ENCODE data around the gene ANTKMT.

DNA sequence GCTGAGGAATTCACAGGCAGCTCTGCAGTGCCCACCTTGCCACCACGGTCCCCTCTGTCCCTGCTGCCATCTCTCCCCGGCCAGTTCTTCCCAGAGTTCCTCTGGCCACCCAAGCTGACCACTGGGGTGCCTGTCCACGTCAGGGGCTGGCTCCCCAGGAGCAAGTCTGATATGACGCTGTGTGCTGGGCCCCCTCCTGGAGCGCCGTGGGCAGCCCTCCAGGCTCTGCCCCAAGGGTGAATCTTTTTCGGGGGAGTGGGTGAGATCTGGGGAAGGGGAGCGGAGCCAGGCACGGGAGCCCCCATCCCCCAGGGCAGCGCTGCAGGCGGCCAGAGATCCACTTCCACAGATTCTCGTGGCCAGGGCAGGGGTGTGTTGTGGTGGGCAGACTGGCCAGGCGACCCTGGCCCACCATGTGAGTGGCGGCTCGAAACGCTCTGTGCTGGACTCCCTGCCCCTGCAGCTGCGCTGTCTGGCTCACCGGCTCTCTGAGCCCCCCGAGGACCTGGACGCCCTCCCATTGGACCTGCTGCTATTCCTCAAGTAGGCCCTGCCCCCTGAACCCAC lies 43.3 kb downstream of the ANTKMT start:
- no peak for TF ChIP-seq POLR2A (IDR thresholded peaks at IDR 0.05)
- no peak for TF ChIP-seq POLR2AphosphoS5 (IDR thresholded peaks at IDR 0.05)
